Measurements from ENCODE around the gene SHTN1.

Gene SHTN1

DNA sequence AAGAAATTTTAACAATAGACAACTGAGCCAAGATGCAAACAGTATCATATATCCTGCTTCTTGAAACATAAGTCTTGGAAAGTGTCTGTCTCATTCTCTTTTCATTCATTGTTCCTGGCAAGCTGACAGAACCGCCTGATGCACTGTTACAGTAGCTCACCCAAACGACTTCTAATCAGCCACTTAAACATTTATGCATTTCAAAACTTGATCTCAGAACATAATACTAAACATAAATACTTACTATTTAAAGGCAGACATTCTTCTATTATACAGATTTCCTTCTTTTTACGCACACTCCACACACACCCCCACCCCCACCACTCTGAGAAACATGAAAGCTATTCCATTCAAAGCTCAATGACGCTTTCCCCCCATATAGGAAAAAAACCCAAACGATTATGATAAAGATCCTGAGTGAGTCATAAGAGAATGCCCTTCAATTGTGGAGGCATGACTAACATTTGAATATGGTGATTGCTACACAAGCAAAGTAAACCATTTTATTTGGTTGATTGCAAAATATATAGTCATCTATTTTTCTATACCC, 30.5 kb downstream of the SHTN1 start:
- TF ChIP-seq CREB1 (IDR thresholded peaks at IDR 0.05; ENCODE audit: low read depth) (no peak), EP300 (IDR thresholded peaks at IDR 0.05; ENCODE audit: borderline replicate concordance) (0 out of 2 replicates have a peak, but pooled peaks have one; percentile 29), RAD21 (IDR thresholded peaks at IDR 0.05; ENCODE audit: low read depth) (no peak), TAF1 (IDR thresholded peaks at IDR 0.05; ENCODE audit: low read depth) (no peak), NFIC (IDR thresholded peaks at IDR 0.05) (peak; percentile 68), TEAD4 (IDR thresholded peaks at IDR 0.05) (no peak), CEBPB (IDR thresholded peaks at IDR 0.05) (peak; percentile 59), TCF12 (IDR thresholded peaks at IDR 0.05; ENCODE audit: low read depth) (0 out of 2 replicates have a peak, but pooled peaks have one; percentile 39)
- TF ChIP-seq, protein P1, sequence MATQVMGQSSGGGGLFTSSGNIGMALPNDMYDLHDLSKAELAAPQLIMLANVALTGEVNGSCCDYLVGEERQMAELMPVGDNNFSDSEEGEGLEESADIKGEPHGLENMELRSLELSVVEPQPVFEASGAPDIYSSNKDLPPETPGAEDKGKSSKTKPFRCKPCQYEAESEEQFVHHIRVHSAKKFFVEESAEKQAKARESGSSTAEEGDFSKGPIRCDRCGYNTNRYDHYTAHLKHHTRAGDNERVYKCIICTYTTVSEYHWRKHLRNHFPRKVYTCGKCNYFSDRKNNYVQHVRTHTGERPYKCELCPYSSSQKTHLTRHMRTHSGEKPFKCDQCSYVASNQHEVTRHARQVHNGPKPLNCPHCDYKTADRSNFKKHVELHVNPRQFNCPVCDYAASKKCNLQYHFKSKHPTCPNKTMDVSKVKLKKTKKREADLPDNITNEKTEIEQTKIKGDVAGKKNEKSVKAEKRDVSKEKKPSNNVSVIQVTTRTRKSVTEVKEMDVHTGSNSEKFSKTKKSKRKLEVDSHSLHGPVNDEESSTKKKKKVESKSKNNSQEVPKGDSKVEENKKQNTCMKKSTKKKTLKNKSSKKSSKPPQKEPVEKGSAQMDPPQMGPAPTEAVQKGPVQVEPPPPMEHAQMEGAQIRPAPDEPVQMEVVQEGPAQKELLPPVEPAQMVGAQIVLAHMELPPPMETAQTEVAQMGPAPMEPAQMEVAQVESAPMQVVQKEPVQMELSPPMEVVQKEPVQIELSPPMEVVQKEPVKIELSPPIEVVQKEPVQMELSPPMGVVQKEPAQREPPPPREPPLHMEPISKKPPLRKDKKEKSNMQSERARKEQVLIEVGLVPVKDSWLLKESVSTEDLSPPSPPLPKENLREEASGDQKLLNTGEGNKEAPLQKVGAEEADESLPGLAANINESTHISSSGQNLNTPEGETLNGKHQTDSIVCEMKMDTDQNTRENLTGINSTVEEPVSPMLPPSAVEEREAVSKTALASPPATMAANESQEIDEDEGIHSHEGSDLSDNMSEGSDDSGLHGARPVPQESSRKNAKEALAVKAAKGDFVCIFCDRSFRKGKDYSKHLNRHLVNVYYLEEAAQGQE (IDR thresholded peaks at IDR 0.05; ENCODE audit: low read depth), result no peak

DNA sequence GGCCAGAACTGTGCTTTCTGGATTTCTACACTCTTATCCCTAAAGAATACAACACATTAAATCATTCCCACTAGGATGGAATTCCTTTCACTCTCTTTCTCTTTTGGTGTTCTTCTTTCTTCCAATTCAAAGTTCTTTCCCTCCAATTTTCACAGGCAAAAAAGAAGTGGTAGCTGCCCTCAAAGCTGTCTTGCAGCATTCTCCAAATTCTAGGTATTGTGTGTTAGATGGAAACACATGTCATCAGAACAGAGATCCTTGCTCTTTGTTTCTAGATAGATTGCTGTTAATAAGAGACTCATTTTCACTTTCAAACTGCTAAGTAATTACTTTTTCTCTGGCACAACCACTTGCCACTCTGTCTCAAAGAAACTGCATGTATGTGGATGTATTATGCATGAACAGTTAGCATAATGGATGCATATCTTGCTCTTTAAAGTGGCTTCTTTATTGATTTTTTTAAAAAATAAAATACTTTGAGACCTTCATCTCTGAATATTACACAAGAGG, 31.0 kb downstream of the SHTN1 start:
- no peak for TF ChIP-seq TCF12 (IDR thresholded peaks at IDR 0.05; ENCODE audit: low read depth)
- TF ChIP-seq RAD21 (IDR thresholded peaks at IDR 0.05; ENCODE audit: low read depth), result no peak
- no peak for TF ChIP-seq CREB1 (IDR thresholded peaks at IDR 0.05; ENCODE audit: low read depth)
- TF ChIP-seq, protein P2, sequence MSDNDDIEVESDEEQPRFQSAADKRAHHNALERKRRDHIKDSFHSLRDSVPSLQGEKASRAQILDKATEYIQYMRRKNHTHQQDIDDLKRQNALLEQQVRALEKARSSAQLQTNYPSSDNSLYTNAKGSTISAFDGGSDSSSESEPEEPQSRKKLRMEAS (IDR thresholded peaks at IDR 0.05), result no peak
- TF ChIP-seq TEAD4 (IDR thresholded peaks at IDR 0.05), result no peak
- TF ChIP-seq ZBTB7A (IDR thresholded peaks at IDR 0.05; ENCODE audit: low read depth), result no peak

DNA sequence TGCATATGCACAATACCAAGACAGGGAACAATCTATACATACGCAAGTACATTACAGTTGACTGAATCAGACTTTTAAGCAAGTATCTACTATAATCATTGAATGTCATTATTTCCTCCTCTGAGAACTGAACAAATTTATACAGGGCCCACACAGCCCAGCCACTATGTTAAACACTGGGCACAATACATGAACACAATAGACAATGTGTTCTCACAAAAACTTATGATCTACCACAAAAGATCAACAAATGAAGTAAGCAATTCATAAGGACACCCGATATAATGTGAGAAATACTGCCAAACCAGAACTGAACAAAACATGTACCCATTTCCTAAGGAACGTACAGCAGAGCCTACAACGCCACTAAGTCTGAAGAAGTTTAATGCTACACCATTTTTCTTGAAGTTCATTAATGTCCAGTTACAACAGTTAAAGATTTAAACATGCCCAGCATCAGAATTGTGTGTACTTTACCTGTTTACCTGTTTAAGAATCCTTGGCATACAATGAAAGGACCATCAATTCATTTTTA, 31.5 kb downstream of the SHTN1 start:
- TF ChIP-seq TCF12 (IDR thresholded peaks at IDR 0.05; ENCODE audit: low read depth), result no peak
- TF ChIP-seq EGR1 (IDR thresholded peaks at IDR 0.05), result no peak
- TF ChIP-seq TAF1 (IDR thresholded peaks at IDR 0.05; ENCODE audit: low read depth), result no peak
- no peak for TF ChIP-seq YY1 (IDR thresholded peaks at IDR 0.05; ENCODE audit: low read depth)
- TF ChIP-seq ZBTB7A (IDR thresholded peaks at IDR 0.05; ENCODE audit: low read depth), result no peak
- TF ChIP-seq, protein P2 (IDR thresholded peaks at IDR 0.05), result no peak
- TF ChIP-seq, protein P3, sequence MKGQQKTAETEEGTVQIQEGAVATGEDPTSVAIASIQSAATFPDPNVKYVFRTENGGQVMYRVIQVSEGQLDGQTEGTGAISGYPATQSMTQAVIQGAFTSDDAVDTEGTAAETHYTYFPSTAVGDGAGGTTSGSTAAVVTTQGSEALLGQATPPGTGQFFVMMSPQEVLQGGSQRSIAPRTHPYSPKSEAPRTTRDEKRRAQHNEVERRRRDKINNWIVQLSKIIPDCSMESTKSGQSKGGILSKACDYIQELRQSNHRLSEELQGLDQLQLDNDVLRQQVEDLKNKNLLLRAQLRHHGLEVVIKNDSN (IDR thresholded peaks at IDR 0.05), result no peak
- no peak for TF ChIP-seq CREB1 (IDR thresholded peaks at IDR 0.05; ENCODE audit: low read depth)
- TF ChIP-seq CEBPB (IDR thresholded peaks at IDR 0.05), result no peak
- TF ChIP-seq RAD21 (IDR thresholded peaks at IDR 0.05; ENCODE audit: low read depth), result no peak
- no peak for TF ChIP-seq TEAD4 (IDR thresholded peaks at IDR 0.05)
- TF ChIP-seq FOXM1 (IDR thresholded peaks at IDR 0.05; ENCODE audit: borderline replicate concordance, low read depth), result no peak
- TF ChIP-seq NFIC (IDR thresholded peaks at IDR 0.05), result no peak
- TF ChIP-seq, protein P1 (IDR thresholded peaks at IDR 0.05; ENCODE audit: low read depth), result no peak

DNA sequence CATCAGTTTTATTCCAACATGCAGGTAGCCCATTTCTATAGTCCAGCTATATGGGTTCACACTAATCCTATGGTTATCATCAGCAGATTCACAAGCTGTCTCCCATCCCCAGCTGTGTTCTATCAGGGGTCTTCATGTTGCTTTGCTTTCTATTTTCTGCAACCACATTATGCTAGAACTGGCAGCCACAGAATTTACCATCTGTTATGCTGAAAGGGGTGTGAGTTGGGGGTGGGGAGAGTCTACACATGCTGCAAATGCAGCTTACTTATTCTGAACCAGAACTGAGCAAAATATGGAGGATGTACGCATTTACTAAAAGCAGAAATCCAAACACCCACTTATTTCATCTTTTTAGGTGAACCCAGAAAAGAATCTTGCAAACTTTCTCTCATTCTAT, 32.9 kb downstream of the SHTN1 start:
- TF ChIP-seq, protein P3 (IDR thresholded peaks at IDR 0.05), result no peak
- TF ChIP-seq YY1 (IDR thresholded peaks at IDR 0.05; ENCODE audit: low read depth), result no peak

DNA sequence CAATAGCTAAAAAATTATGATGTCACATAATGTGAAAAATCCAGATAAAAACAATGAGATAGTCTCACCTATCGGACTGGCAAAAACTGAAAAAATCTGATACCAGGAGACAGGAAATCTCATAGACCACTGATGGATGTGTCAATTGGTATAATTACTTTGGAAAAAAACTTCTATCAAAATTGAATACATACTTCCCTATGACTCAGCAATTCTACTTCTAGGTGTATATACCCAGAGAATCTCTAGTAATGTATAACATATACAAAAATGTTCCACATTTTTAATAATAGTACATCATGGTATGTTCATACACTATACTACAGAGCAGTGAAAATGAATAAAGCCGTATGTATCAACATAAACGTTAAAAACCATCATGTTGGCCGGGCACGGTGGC, 34.9 kb downstream of the SHTN1 start:
- TF ChIP-seq, protein P2 (IDR thresholded peaks at IDR 0.05), result no peak
- TF ChIP-seq CREB1 (IDR thresholded peaks at IDR 0.05; ENCODE audit: low read depth) (no peak), RAD21 (IDR thresholded peaks at IDR 0.05; ENCODE audit: low read depth) (no peak), EP300 (IDR thresholded peaks at IDR 0.05; ENCODE audit: borderline replicate concordance) (no peak), TAF1 (IDR thresholded peaks at IDR 0.05; ENCODE audit: low read depth) (no peak)

DNA sequence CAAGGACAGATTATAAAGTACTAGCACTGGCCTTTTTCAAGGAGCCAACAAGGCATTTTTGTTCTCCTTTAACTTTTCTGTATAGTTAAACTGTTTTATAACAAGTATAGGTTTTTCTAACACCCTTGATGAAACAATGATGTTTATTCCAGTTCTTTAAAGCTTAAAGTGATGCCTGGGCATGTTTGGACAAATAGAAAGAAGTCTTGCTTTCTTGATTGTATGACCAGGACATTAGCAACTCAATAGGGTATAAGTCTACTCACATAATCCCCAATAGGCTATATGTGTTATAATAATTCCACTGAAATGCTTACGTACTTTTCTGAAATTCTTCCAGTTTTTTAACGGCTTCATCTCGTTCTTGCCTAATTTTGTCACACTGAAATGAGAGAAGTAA, 36.7 kb downstream of the SHTN1 start:
- TF ChIP-seq TCF12 (IDR thresholded peaks at IDR 0.05; ENCODE audit: low read depth) (no peak), EGR1 (IDR thresholded peaks at IDR 0.05) (no peak), FOXM1 (IDR thresholded peaks at IDR 0.05; ENCODE audit: borderline replicate concordance, low read depth) (no peak), RAD21 (IDR thresholded peaks at IDR 0.05; ENCODE audit: low read depth) (no peak), CREB1 (IDR thresholded peaks at IDR 0.05; ENCODE audit: low read depth) (no peak), TAF1 (IDR thresholded peaks at IDR 0.05; ENCODE audit: low read depth) (no peak), TEAD4 (IDR thresholded peaks at IDR 0.05) (no peak), YY1 (IDR thresholded peaks at IDR 0.05; ENCODE audit: low read depth) (no peak), EP300 (IDR thresholded peaks at IDR 0.05; ENCODE audit: borderline replicate concordance) (no peak), ZBTB7A (IDR thresholded peaks at IDR 0.05; ENCODE audit: low read depth) (no peak), CEBPB (IDR thresholded peaks at IDR 0.05) (no peak), NFIC (IDR thresholded peaks at IDR 0.05) (no peak)
- TF ChIP-seq, protein P1 (IDR thresholded peaks at IDR 0.05; ENCODE audit: low read depth), result no peak
- TF ChIP-seq, protein P3 (IDR thresholded peaks at IDR 0.05), result no peak
- TF ChIP-seq, protein P2 (IDR thresholded peaks at IDR 0.05), result no peak
